T-helper 9 cell (primary cell): ENCODE results near the gene ALDOA.
A peak's percentile ranks its signal among the peaks of the same experiment; 100 is the strongest.

ENCODE experiments used
- DNase-seq: peaks from one replicate; pipeline ENCODE4 v3.0.0-alpha.2; 2020

Gene ALDOA

GRCh38 chr16:30069611-30070462 is 4.3 kb downstream of the ALDOA start:
- DNase-seq, result no peak

- no peak for DNase-seq
Measured at GRCh38 chr16:30070490-30070889, 4.9 kb downstream of the ALDOA start.

GRCh38 chr16:30075503-30076275 is 10.1 kb downstream of the ALDOA start, which contains the start of gene PPP4C:
Gene PPP4C, plus strand, starts transcription at chr16:30075994. Its CDS starts 384 bp downstream, at chr16:30076378.
- peak; percentile 90 for DNase-seq

GRCh38 chr16:30076276-30076791 is 10.8 kb downstream of the ALDOA start:
- no peak for DNase-seq

- DNase-seq, result no peak
Measured at GRCh38 chr16:30077656-30078055, 12.1 kb downstream of the ALDOA start.

- no peak for DNase-seq
Measured at GRCh38 chr16:30078744-30079143, 13.2 kb downstream of the ALDOA start.

GRCh38 chr16:30079480-30079879 is 13.9 kb downstream of the ALDOA start:
- no peak for DNase-seq

- no peak for DNase-seq
Measured at GRCh38 chr16:30082545-30083090, 17.1 kb downstream of the ALDOA start.

- DNase-seq, result no peak
Measured at GRCh38 chr16:30083216-30084055, 17.9 kb downstream of the ALDOA start.

- no peak for DNase-seq
Measured at GRCh38 chr16:30084096-30084815, 18.7 kb downstream of the ALDOA start.

- no peak for DNase-seq
Measured at GRCh38 chr16:30084816-30085159, 19.2 kb downstream of the ALDOA start.

- DNase-seq, result no peak
Measured at GRCh38 chr16:30085247-30085646, 19.7 kb downstream of the ALDOA start.

GRCh38 chr16:30085820-30086219 is 20.3 kb downstream of the ALDOA start:
- no peak for DNase-seq

- DNase-seq, result no peak
Measured at GRCh38 chr16:30086291-30087140, 21.0 kb downstream of the ALDOA start.

GRCh38 chr16:30087181-30087898 is 21.8 kb downstream of the ALDOA start:
- DNase-seq, result no peak

GRCh38 chr16:30088237-30088831 is 22.8 kb downstream of the ALDOA start:
- no peak for DNase-seq

GRCh38 chr16:30088832-30089624 is 23.5 kb downstream of the ALDOA start:
- DNase-seq, result no peak

GRCh38 chr16:30090610-30091331 is 25.2 kb downstream of the ALDOA start:
- DNase-seq, result no peak
